GM23338 (cell line): ENCODE results near the gene ZNF778. TPM values are rescaled to one million over a fixed set of nuclear protein-coding genes. Genes with fewer than 3 reads are reported as not detected.

Source experiments
- ATAC-seq: fragments of 200-7000 bp; cut with Tn5 transposase; 3 replicates; pipeline ENCODE4 v1.9.1; 2020
- DNase-seq: peaks from one replicate; pipeline ENCODE4 v3.0.0-alpha.2; 2015; ENCODE audit warnings: low spot score
- H2AFZ ChIP-seq: fragments of 200-600 bp; sonication (generic); 2 replicates; pipeline ENCODE4 v1.8.0; 2016; ENCODE audit warnings: antibody characterized with exemption, mild to moderate bottlenecking, moderate library complexity
- H3F3A ChIP-seq: fragments of 200-600 bp; sonication (generic); replicated peaks from 2 replicates; pipeline ENCODE4 v1.8.0; 2017; ENCODE audit warnings: antibody characterized with exemption, mixed run types, low read depth
- H3K27ac ChIP-seq: fragments of 200-600 bp; sonication (generic); 2 replicates; pipeline ENCODE4 v1.6.1; 2016; ENCODE audit warnings: low read depth
- H3K27me3 ChIP-seq: fragments of 200-600 bp; sonication (generic); 2 replicates; pipeline ENCODE4 v1.8.0; 2016; ENCODE audit warnings: mild to moderate bottlenecking, mixed run types, moderate library complexity; ENCODE audit not compliant: insufficient read depth
- H3K36me3 ChIP-seq: fragments of 200-600 bp; sonication (generic); 2 replicates; pipeline ENCODE4 v1.8.0; 2016; ENCODE audit warnings: mild to moderate bottlenecking; ENCODE audit not compliant: insufficient read depth
- H3K4me1 ChIP-seq: fragments of 200-600 bp; sonication (generic); 2 replicates; pipeline ENCODE4 v1.8.0; 2016; ENCODE audit warnings: mild to moderate bottlenecking, moderate library complexity; ENCODE audit not compliant: insufficient read depth
- H3K4me2 ChIP-seq: fragments of 200-600 bp; sonication (generic); 2 replicates; pipeline ENCODE4 v1.7.1; 2017; ENCODE audit warnings: mixed run types
- H3K4me3 ChIP-seq: fragments of 200-600 bp; sonication (generic); 2 replicates; pipeline ENCODE4 v1.6.1; 2016; ENCODE audit warnings: mixed run types
- H3K79me2 ChIP-seq: fragments of 200-600 bp; sonication (generic); replicated peaks from 2 replicates; pipeline ENCODE4 v1.8.0; 2017; ENCODE audit warnings: mild to moderate bottlenecking; ENCODE audit not compliant: insufficient read depth
- H3K9me2 ChIP-seq: fragments of 200-600 bp; sonication (generic); 2 replicates; pipeline ENCODE4 v1.8.0; 2017; ENCODE audit not compliant: insufficient read depth
- H4K20me1 ChIP-seq: fragments of 200-600 bp; sonication (generic); replicated peaks from 2 replicates; pipeline ENCODE4 v1.8.0; 2017; ENCODE audit warnings: mild to moderate bottlenecking; ENCODE audit not compliant: insufficient read depth
- H3K27ac Mint-ChIP-seq: 2 replicates; pipeline ENCODE4 v1.8.0; 2020; ENCODE audit warnings: inconsistent platforms, mild to moderate bottlenecking, moderate library complexity, mixed read lengths
- H3K27me3 Mint-ChIP-seq: 3 replicates; pipeline ENCODE4 v1.8.0; 2022; ENCODE audit warnings: low read depth, mild to moderate bottlenecking, moderate library complexity, mixed read lengths, inconsistent platforms; ENCODE audit not compliant: insufficient read depth, poor library complexity
- H3K36me3 Mint-ChIP-seq: 3 replicates; pipeline ENCODE4 v1.8.0; 2021; ENCODE audit warnings: low read depth, mild to moderate bottlenecking, inconsistent platforms, moderate library complexity, mixed read lengths
- H3K4me1 Mint-ChIP-seq: 3 replicates; pipeline ENCODE4 v1.8.0; 2020; ENCODE audit warnings: mild to moderate bottlenecking, inconsistent platforms, mixed read lengths
- H3K4me3 Mint-ChIP-seq: 3 replicates; pipeline ENCODE4 v1.8.0; 2021; ENCODE audit warnings: moderate library complexity, mild to moderate bottlenecking, inconsistent platforms, mixed read lengths
- H3K9me3 Mint-ChIP-seq: 3 replicates; pipeline ENCODE4 v1.8.0; 2020; ENCODE audit warnings: moderate library complexity, mild to moderate bottlenecking, inconsistent platforms, mixed read lengths
- CREB1 ChIP-seq: fragments of 250-450 bp; sonication (Bioruptor Pico); IDR thresholded peaks from 2 replicates; pipeline ENCODE4 v1.5.0; 2020; ENCODE audit warnings: low read depth, mild to moderate bottlenecking, moderate library complexity
- CTCF ChIP-seq, 2 experiments: fragments of 200-600 bp in 1 of 2; sonication (generic) in 1 of 2; conservative IDR thresholded peaks; 2 replicates each; pipeline versions ENCODE4 v1.5.1 to v1.6.1; 2016 to 2017; ENCODE audit warnings: antibody characterized with exemption in 2 of 2, low read depth in 2 of 2, mild to moderate bottlenecking in 2 of 2, moderate library complexity in 1 of 2
- ETS1 ChIP-seq: IDR thresholded peaks from 2 replicates; pipeline ENCODE4 v1.6.1; 2016; ENCODE audit warnings: antibody characterized with exemption
- EZH2 ChIP-seq: fragments of 200-600 bp; sonication (generic); IDR thresholded peaks from one replicate; pipeline ENCODE4 v1.8.0; 2017; ENCODE audit warnings: antibody characterized with exemption, mild to moderate bottlenecking, low read depth; ENCODE audit not compliant: unreplicated experiment
- EZH2phosphoT487 ChIP-seq: fragments of 200-600 bp; sonication (generic); IDR thresholded peaks from one replicate; pipeline ENCODE4 v1.8.1; 2018; ENCODE audit warnings: antibody characterized with exemption; ENCODE audit not compliant: unreplicated experiment
- JUNB ChIP-seq: IDR thresholded peaks from one replicate; pipeline ENCODE4 v1.6.1; 2016; ENCODE audit warnings: antibody characterized with exemption; ENCODE audit not compliant: unreplicated experiment
- NANOG ChIP-seq: IDR thresholded peaks from 2 replicates; pipeline ENCODE4 v1.6.1; 2016; ENCODE audit warnings: antibody characterized with exemption, borderline replicate concordance
- POLR2AphosphoS5 ChIP-seq: IDR thresholded peaks from 2 replicates; pipeline ENCODE4 v1.6.1; 2016; ENCODE audit warnings: antibody characterized with exemption, low read depth
- REST ChIP-seq: IDR thresholded peaks from one replicate; pipeline ENCODE4 v1.6.1; 2018; ENCODE audit warnings: antibody characterized with exemption; ENCODE audit not compliant: unreplicated experiment
- STAT1 ChIP-seq: IDR thresholded peaks from one replicate; pipeline ENCODE4 v1.6.1; 2016; ENCODE audit warnings: antibody characterized with exemption; ENCODE audit not compliant: unreplicated experiment
- ZNF114 ChIP-seq: fragments of 250-450 bp; sonication (Bioruptor Pico); IDR thresholded peaks from 2 replicates; pipeline ENCODE4 v1.5.0; 2020; ENCODE audit warnings: mild to moderate bottlenecking, moderate library complexity
- ZNF331 ChIP-seq: fragments of 250-450 bp; sonication (Bioruptor Pico); IDR thresholded peaks from 2 replicates; pipeline ENCODE4 v1.5.0; 2020; ENCODE audit warnings: low read depth, mild to moderate bottlenecking, moderate library complexity
- ZNF462 ChIP-seq: fragments of 250-450 bp; sonication (Bioruptor Pico); IDR thresholded peaks from 2 replicates; pipeline ENCODE4 v1.5.0; 2020; ENCODE audit warnings: mild to moderate bottlenecking, moderate library complexity
- polyA plus RNA-seq: library from polyadenylated mRNA; unstranded; fragments of >200 nt; fragmentation: Nextera tagmentation; extraction: Ambion mirVana; gene quantifications from 2 replicates; pipeline ENCODE4 v1.2.1, GENCODE V29; 2016
- total RNA-seq: library from RNA; depleted of rRNA; stranded (reverse); fragments of >200 nt; shearing (Covaris generic); gene quantifications from 2 replicates; pipeline ENCODE4 v1.2.3, GENCODE V29; 2014

ZNF778 gene
- total and polyA plus RNA-seq, 2 experiments from 2014 or later = 7.9 to 43.4 TPM

GRCh38 chr16:89274561-89275283 lies 57.2 kb downstream of the ZNF778 start:
- Mint-ChIP-seq H3K36me3 (peaks cover 77% of the 10 kb centered on the region), H3K4me3 (no peak overlapping the region), H3K4me1 (no peaks in the 10 kb centered on the region; the same call in 2 of the 3 replicates), H3K9me3 (no peaks in the 10 kb centered on the region), H3K27ac (no peak overlapping the region), H3K27me3 (peaks cover 15% of the 10 kb centered on the region)
- Histone ChIP-seq H3K36me3 (peaks cover 2% of the 10 kb centered on the region; the same call in 1 of the 2 replicates), H3K4me3 (no peak overlapping the region), H3K27ac (no peak overlapping the region), H3K9me2 (no peaks in the 10 kb centered on the region), H2AFZ (no peak overlapping the region), H4K20me1 (peaks cover 19% of the 10 kb centered on the region), H3K27me3 (no peaks in the 10 kb centered on the region), H3K4me1 (no peaks in the 10 kb centered on the region), H3K79me2 (peaks cover 15% of the 10 kb centered on the region; the same call in 1 of the 2 replicates), H3K4me2 (no peak overlapping the region), H3F3A (peaks cover 11% of the 10 kb centered on the region; the same call in 1 of the 2 replicates)
- no peak for DNase-seq
- TF ChIP-seq REST (no peak), CTCF (conservative IDR thresholded peaks at IDR 0.05; ENCODE audit: low read depth in 2 of 2) (no peak), CREB1 (CRISPR knock-in tag) (no peak), JUNB (no peak), POLR2AphosphoS5 (no peak), ETS1 (no peak), ZNF331 (CRISPR knock-in tag) (no peak), NANOG (no peak), STAT1 (no peak), EZH2phosphoT487 (no peak), EZH2 (no peak), ZNF462 (CRISPR knock-in tag) (no peak), ZNF114 (CRISPR knock-in tag) (no peak)
- ATAC-seq = no peak
